Breast epithelium (tissue), 4 donors: ENCODE data around the gene RILP. TPM values are rescaled to one million over a fixed set of nuclear protein-coding genes. Genes with fewer than 3 reads are reported as not detected.

ENCODE experiments used
- DNase-seq, 2 donors: peaks; one replicate each; pipeline ENCODE4 v3.0.0-alpha.2; 2019; ENCODE audit warnings: low spot score in 2 of 2
- H3K27ac ChIP-seq, 2 donors: fragments of 200-600 bp; sonication (generic) in 1 of 2; one replicate each; pipeline ENCODE4 v1.5.1; 2016 to 2019; ENCODE audit warnings: mild to moderate bottlenecking in 1 of 2
- H3K27me3 ChIP-seq, 2 donors: fragments of 200-600 bp; sonication (generic) in 1 of 2; one replicate each; pipeline versions ENCODE4 v1.5.1 to v1.6.0; 2017 to 2019; ENCODE audit warnings: control low read depth in 1 of 2, mild to moderate bottlenecking in 1 of 2
- H3K36me3 ChIP-seq: fragments of 200-600 bp; one replicate; pipeline ENCODE4 v1.5.1; 2019
- H3K4me1 ChIP-seq, 2 donors: fragments of 200-600 bp; sonication (generic); one replicate each; pipeline ENCODE4 v1.5.1; 2016 to 2019; ENCODE audit warnings: control low read depth in 1 of 2
- H3K4me3 ChIP-seq, 3 donors: fragments of 200-600 bp; sonication (generic); 1 replicate in 2 of 3; 2 replicates in 1 of 3; pipeline ENCODE4 v1.5.1; 2016 to 2019; ENCODE audit warnings: mild to moderate bottlenecking in 3 of 3, moderate library complexity in 2 of 3
- H3K9me3 ChIP-seq, 2 donors: fragments of 200-600 bp; sonication (generic) in 1 of 2; one replicate each; pipeline ENCODE4 v1.5.1; 2016 to 2019; ENCODE audit warnings: control low read depth in 1 of 2
- POLR2A ChIP-seq: fragments of 450-650 bp; IDR thresholded peaks from one replicate; pipeline ENCODE4 v1.6.1; 2016; ENCODE audit warnings: antibody characterized with exemption, mild to moderate bottlenecking, moderate library complexity
- POLR2AphosphoS5 ChIP-seq, 3 donors: sonication (generic); formaldehyde crosslinking; IDR thresholded peaks; one replicate each; pipeline ENCODE4 v1.6.1; 2017; ENCODE audit warnings: antibody characterized with exemption in 3 of 3
- intact Hi-C: fragments of 100-400 bp; cut with DNase I; formaldehyde crosslinking; loops from one replicate; pipeline ENCODE4 v1.15.1; 2023; ENCODE audit warnings: low total_unique reads
- total RNA-seq, 3 donors: library from RNA; depleted of rRNA; stranded (reverse); fragments of >200 nt; gene quantifications; one replicate each; pipeline ENCODE4 v1.1.0, GENCODE V29; 2016
- TF ChIP-seq, protein P1 (sequence below), 3 donors: fragments of 450-650 bp; IDR thresholded peaks; one replicate each; pipeline ENCODE4 v1.5.1; 2016 to 2017; ENCODE audit warnings: antibody characterized with exemption in 3 of 3, mild to moderate bottlenecking in 3 of 3, moderate library complexity in 3 of 3

RILP gene
- total RNA-seq, 3 donors from 2014 or later: 15.4 to 42.7 (median 31.1) TPM

DNA sequence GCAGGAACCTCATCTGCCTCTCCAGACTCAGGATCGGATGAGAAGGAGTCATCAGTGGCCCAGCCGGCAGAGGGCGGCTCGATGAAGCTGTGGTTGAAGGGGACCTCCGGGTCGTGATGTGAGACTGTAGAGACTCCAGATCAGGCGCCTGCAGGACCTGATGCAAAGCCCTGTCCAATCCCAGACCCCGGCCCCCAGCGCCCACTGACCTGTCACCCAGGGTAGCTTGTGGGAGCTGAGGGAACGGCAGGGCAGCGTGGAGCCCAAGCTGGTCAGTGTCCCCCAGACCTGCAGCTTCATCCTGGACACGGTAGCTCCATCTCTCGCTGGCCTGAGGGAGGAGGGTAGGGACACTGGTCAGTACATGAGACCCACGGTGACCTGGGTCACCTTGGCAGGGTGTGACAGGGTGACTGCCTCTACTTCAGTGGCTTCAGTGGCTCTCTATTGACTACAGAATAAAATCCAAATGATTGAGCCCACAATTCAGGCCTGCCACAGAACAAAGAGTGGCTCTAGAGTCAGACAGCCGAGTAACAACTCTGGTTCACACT lies 12.9 kb downstream of the RILP start:
- H3K27me3 ChIP-seq: no peaks in the 10 kb centered on the region
- TF ChIP-seq POLR2AphosphoS5 (IDR thresholded peaks at IDR 0.05) (no peak), POLR2A (no peak)
- TF ChIP-seq, protein P1, sequence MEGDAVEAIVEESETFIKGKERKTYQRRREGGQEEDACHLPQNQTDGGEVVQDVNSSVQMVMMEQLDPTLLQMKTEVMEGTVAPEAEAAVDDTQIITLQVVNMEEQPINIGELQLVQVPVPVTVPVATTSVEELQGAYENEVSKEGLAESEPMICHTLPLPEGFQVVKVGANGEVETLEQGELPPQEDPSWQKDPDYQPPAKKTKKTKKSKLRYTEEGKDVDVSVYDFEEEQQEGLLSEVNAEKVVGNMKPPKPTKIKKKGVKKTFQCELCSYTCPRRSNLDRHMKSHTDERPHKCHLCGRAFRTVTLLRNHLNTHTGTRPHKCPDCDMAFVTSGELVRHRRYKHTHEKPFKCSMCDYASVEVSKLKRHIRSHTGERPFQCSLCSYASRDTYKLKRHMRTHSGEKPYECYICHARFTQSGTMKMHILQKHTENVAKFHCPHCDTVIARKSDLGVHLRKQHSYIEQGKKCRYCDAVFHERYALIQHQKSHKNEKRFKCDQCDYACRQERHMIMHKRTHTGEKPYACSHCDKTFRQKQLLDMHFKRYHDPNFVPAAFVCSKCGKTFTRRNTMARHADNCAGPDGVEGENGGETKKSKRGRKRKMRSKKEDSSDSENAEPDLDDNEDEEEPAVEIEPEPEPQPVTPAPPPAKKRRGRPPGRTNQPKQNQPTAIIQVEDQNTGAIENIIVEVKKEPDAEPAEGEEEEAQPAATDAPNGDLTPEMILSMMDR (IDR thresholded peaks at IDR 0.05): no peak

DNA sequence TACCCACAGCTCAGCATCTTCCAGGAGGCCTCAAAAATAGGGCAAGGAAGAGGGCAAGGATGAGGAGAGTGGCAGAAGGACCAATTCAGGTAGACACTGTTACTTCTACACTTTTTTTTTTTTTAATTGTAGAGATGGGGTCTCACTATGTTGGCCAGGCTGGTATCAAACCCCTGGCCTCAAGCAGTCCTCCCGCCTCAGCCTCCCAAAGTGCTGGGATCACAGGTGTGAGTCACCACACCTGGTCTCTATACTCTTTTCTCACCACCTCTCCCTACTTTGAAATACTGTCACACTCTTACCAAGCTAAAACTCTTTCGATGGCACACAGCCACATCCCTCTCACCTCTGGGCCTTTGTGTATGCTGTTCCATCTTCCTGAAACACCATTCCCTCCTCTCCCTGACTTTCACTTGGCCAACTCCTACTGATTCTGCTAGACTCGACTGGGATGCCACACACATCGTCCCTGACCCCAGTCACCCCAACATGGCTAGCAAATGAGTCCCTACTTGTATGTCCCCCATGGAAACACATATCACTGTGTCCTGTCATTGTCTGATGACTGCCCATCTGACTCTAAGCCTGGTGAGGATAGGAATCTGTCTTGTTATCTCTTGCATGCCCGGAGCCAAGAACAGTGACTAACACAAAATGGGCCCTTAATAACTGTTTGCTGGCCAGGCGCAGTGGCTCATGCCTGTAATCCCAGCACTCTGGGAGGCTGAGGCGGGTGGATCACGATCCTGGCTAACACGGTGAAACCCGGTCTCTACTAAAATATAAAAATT lies 13.8 kb downstream of the RILP start:
- no peaks in the 10 kb centered on the region for H3K4me1 ChIP-seq
- no peaks in the 10 kb centered on the region for H3K36me3 ChIP-seq
- H3K9me3 ChIP-seq: no peaks in the 10 kb centered on the region
- no peaks in the 10 kb centered on the region for H3K27me3 ChIP-seq
- H3K4me3 ChIP-seq: no peak overlapping the region
- intact Hi-C loops: no loop called here
- no peak overlapping the region for H3K27ac ChIP-seq
- TF ChIP-seq POLR2AphosphoS5 (IDR thresholded peaks at IDR 0.05) (no peak), POLR2A (no peak)
- TF ChIP-seq, protein P1 (IDR thresholded peaks at IDR 0.05): no peak
- DNase-seq: no peak

More for the DNA sequence above, 12.9 kb downstream of the RILP start:
- Histone ChIP-seq H3K4me1 (no peaks in the 10 kb centered on the region), H3K27ac (no peak overlapping the region), H3K4me3 (no peak overlapping the region), H3K9me3 (no peaks in the 10 kb centered on the region), H3K36me3 (no peaks in the 10 kb centered on the region)
- intact Hi-C loops: no loop called here
- no peak for DNase-seq

DNA sequence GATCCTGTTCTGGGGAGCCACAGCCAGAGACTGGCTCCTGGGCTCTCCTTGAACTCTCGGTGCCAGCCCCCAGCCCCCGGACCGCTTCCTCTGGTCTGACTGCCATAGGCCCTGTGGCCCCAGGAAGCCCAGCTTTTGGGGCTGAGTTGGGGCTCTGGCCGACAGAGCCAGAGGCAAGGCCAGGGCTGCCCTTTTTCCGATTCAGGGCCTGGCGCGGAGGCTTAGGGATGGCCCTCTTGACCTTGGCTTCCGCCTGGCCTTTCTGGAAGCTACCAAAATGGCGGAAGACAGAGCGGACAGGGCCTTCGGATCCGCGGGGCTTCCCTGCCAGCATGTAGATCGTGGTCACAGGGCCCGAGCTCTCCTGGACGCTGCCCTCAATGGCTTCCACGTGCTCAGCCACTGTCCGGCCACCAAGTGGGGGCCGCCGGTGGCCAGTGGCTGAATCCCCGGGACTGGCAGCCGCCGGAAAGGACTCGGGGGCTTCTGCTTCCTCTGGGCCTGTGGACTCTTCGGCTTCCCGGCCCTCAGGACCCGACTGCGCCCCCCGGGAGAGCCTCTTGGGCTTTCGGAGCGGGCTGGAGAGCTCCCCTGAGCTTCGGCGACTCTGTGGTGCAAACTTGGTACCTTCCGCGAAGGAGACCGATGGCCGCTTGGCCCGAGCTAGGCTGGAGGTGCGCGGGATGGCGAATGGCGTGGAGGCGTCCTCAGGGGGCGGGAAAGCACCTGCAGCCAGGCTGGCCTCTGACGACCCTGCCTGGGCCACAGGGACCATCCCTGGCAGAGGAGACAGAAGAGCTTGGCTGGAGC lies 14.6 kb downstream of the RILP start:
- no peaks in the 10 kb centered on the region for H3K4me1 ChIP-seq
- no peaks in the 10 kb centered on the region for H3K27me3 ChIP-seq
- H3K36me3 ChIP-seq: no peaks in the 10 kb centered on the region
- no peak overlapping the region for H3K27ac ChIP-seq
- intact Hi-C loops: no loop called here
- TF ChIP-seq POLR2A: no peak
- TF ChIP-seq POLR2AphosphoS5 (IDR thresholded peaks at IDR 0.05): no peak
- TF ChIP-seq, protein P1 (IDR thresholded peaks at IDR 0.05): no peak
- DNase-seq: no peak
- H3K4me3 ChIP-seq: no peak overlapping the region
- H3K9me3 ChIP-seq: no peaks in the 10 kb centered on the region

DNA sequence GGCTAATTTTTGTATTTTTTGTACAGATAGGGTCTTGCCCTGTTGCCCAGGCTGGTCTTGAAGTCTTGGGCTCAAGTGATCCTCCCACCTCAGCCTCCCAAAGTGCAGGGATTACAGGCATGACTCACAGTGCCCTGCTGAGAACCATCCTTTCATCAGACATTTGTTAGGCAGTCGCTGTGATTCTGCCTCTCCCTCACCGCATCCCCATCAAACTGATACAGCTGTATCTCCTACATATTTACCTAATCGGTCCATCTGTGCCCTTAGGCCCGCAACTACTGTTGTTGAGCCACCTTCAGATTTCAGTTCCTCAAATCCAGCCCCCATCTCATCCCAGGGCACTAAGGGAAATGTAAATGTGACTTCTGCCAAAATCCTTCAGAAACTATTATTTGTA lies 19.0 kb downstream of the RILP start:
- no peak for DNase-seq
- Histone ChIP-seq H3K4me3 (no peak overlapping the region), H3K4me1 (peaks cover 0 to 12% of the 10 kb centered on the region in 2 donors), H3K9me3 (no peaks in the 10 kb centered on the region), H3K27me3 (no peaks in the 10 kb centered on the region), H3K36me3 (no peaks in the 10 kb centered on the region), H3K27ac (no peak overlapping the region)
- intact Hi-C loops: no loop called here
- TF ChIP-seq POLR2A (no peak), POLR2AphosphoS5 (IDR thresholded peaks at IDR 0.05) (no peak)
- TF ChIP-seq, protein P1 (IDR thresholded peaks at IDR 0.05): no peak
